Mesenteric fat pad (tissue), 1 donor: Measurements from ENCODE around the gene HGFAC. TPM values are rescaled to one million over a fixed set of nuclear protein-coding genes. Genes with fewer than 3 reads are reported as not detected.
"Not testable (repeated sequence)": the region's sequence is repeated elsewhere in the genome, so short reads cannot be mapped to it uniquely, and the experiment has no call there.

Experiments used
- DNase-seq: peaks from one replicate; pipeline ENCODE4 v3.0.0-alpha.2; 2020; ENCODE audit warnings: low spot score
- total RNA-seq: library from RNA; stranded (reverse); fragmentation: NEBNext Ultra II Directional; extraction: Animal tissue kit (Norgen Biotek cat#: 25700); gene quantifications from one replicate; pipeline ENCODE4 v1.2.1, GENCODE V29; 2021
- donor health status: DM: yes; HTN: yes; CAD: no.

The HGFAC gene
- total RNA-seq, 1 donor from 2014 or later: not detected

DNA sequence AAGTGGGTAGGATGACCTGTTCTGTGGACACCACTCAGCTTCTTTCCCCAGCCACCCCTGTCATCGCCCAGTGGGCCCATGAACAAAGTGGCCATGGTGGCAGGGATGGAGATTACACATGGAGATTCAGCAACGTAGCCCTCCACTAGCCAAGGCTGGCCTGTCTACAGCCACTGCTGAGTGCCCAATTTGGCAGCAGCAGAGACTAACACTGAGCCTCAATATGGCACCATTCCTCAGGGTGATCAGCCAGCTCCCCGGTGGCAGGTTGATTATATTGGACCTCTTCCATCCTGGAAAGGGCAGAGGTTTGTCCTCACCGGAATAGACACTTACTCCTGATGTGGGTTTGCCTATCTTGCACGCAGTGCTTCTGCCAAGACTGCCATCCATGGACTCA, 17.4 kb downstream of the HGFAC start:
- DNase-seq: not testable (repeated sequence)

DNA sequence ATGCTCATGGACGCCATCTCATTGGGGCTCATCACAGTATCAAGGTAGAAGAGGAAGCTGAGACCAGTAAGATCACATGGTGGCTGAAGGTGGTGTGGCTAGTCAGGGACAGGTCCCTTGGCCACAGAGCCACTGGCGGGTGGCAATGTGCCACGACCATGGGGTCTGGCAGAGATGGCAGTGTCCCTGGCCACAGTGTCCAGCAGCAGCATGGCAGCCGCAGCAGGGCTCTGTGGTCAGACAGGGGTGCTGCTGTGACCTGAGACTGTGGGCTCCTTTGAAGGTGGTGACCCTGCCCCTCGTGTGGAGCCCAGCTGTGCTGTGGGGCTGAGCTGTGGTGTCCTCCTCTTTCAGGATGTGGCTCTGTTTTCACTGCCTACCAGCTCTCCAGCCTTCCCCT, 19.2 kb downstream of the HGFAC start:
- no peak for DNase-seq

DNA sequence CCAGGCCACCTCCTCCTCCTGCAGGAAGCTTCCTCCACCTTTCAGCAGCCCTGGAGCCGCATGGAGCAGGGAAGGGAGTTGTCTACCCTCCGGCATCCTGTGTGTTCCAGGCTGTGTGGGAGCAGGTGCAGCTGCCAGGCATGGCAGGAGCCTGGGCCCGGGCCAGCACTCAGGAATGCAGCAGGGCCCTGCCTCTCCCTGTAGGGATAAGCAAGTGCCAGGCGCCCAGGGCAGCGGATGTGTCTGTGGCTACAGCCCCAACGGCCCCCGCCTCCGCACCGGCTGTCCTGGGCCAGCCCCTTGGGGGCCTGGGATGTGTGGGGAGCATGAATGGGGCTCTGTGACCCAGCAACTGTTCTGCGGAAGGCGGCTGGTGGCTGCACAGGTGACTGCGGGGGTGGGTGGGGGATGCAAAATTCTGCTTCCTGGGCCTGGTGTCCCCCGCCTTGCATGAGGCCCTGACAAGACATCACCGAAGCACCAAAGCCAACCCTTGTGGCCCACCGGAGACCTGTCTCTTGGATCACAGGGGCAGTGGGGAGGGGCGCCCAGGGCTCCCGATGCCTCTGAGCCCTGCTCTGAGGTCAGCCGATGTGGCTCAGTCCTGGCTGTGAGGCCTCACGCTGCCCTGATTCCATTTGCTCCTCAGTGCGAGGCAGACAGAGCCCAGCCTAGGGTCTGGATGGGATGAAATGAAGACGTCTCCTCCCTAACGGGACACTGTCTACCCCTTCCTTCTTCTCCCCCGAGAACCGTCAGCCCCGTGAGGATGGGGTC, 19.9 kb downstream of the HGFAC start:
- no peak for DNase-seq

DNA sequence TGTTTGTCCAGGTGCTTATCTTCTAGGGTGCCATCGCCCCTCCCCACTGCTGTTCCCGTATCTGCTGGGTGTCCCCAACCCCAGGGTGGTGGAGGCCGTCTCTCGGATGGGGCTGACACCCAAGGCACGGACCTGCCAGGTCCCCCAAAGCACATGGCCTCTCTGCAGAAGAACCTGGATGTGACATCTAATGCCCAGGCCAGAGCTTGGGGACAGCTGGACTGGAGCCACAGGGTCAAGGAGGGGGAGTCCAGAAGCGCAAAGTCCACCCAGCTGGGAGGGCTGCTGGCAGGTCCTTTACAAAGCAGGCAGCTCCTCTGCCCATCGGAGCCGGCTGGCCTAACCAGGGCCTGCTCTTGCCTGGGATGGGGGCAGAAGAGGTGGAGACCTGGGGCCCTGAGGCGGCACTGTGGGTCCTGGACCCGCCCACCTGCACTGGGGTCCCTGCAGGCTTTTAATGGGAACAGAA, 20.6 kb downstream of the HGFAC start:
- no peak for DNase-seq

DNA sequence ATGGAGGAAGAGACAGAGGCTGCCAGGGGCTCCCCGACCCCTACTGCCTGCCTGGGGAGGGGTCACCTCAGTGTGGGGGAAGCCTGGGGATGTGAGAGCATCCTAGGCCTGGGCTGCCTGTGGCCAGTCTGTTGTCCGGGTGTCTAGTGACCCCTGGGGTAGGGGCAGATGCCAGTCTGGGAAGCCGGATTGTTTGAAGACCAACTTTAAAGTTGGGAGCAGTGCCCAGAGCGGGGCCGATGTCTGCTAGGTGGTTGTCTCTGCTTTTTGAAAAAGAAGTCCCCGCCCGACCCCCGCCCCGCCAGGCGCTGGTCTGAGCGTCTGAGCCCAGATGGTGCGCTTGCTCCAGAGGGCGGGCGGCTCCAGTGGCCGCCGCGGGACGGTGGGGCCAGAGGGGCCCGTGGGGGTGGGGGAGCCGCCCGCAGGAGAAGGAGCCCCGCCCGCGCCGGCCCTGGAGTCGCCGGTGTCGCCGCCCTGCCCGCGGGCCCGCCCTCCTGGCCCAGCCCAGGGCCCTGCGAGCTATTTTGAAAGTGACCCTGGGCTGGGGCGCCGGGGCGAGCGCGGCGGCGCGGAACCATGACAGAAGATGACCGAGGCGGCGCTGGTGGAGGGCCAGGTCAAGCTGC, 21.1 kb downstream of the HGFAC start, which contains the start of gene DOK7:
Gene DOK7 (plus strand): TSS at position 517 of the 626 bp plus-strand sequence. CDS start 70 bp downstream, at position 587.
- DNase-seq: no peak

DNA sequence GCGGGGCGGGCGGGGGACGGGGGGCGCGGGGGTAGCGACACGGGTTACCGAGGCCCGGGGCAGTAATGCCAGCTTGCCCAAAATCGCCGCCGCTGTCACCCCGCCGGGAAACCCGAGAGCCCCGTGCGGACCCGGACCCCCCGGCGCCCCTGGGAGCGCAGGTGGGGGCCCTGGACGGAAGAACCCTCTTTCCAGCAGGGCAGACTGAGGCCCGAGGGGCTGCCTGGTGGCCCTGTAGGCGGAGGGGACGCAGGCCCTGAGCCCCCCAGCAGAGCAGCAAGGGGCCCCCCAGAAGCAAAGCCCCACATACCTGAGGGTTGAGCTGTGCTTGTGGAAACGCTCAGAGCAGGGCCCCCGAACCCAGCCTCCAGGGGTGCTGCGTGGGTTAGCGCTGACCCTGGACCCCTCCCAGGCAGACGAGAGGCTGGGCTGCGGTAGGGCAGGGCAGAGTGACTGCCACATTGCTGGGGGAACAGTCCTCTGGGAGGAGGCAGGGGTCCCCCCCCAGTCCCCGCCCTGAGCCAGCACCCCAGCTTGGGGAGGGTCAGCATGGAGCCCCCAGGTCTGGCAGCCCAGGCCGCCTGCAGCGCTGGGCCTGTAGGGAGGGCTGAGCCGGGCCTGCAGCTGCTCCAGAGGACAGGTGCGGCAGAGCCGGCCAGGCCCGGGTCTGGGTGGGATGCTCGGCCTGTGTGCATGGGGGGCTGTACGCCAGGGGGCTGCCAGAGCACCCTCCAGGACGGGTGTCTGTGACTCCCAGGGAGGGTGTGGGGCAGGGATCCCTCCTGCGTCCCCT, 22.0 kb downstream of the HGFAC start:
- no peak for DNase-seq

DNA sequence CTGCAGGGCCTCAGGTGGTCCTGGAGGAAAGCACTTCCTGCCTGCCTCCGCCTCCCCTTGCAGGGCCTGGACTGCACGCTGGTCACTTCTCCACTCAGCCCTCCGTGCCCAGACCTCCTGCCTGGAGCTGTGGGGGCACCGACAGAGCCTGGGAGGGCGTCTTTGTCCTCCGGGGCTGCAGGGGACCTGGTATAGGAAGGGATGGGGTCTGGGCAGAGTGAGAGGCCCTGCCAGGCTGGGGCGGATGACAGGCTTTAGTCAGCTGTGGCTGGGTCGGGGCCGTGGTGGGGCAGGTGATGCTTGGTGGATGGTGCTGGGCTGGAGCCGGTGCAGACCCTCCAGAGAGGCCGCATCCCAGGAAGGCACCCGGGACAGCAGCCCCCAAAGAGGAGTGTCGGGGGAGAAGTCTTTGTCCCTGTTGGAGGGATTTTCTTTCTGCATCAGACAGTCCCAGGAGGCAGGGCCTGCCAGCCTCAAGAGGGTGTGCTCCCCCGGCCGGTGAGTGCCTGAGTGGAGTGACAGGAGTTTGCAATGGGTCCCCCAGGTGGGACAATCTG, 22.7 kb downstream of the HGFAC start:
- no peak for DNase-seq

DNA sequence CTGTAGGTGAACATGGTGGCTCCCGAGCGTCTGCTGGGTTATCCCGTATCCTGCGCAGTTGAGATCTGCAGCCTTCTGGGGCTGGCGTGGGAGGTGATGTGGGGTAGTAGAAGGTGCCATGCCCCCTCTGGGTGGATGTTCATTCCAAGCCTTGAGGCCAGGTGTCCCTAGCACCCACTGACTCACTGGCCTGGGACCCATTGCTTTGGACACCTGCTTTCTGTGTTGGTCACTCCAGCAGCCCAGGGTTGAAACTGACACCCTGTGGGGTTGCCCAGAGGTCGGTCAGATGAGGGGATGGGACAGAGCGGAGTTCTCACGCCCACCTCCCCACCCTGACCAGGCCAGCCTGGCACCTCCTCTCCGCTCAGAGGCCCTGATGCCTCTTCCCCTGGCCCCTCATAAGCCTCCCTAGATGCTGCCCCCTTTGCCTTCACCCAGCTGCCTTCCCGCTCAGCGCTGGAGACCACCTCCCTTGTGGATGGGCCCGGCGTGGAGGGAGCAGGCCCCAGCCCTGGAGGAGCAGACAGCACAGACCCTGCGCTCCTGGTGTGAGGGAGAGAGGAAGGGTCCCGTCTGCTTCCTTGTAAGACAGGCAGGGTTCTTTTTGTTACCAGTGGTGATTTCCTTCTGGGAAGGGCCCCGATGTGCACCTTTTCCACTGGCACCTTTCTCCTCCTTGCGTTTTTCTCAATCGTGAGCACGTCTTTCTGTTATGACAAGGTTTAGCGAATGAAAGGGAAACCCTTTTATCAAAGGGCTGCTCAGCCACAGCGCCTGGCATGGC, 23.3 kb downstream of the HGFAC start:
- DNase-seq: no peak

DNA sequence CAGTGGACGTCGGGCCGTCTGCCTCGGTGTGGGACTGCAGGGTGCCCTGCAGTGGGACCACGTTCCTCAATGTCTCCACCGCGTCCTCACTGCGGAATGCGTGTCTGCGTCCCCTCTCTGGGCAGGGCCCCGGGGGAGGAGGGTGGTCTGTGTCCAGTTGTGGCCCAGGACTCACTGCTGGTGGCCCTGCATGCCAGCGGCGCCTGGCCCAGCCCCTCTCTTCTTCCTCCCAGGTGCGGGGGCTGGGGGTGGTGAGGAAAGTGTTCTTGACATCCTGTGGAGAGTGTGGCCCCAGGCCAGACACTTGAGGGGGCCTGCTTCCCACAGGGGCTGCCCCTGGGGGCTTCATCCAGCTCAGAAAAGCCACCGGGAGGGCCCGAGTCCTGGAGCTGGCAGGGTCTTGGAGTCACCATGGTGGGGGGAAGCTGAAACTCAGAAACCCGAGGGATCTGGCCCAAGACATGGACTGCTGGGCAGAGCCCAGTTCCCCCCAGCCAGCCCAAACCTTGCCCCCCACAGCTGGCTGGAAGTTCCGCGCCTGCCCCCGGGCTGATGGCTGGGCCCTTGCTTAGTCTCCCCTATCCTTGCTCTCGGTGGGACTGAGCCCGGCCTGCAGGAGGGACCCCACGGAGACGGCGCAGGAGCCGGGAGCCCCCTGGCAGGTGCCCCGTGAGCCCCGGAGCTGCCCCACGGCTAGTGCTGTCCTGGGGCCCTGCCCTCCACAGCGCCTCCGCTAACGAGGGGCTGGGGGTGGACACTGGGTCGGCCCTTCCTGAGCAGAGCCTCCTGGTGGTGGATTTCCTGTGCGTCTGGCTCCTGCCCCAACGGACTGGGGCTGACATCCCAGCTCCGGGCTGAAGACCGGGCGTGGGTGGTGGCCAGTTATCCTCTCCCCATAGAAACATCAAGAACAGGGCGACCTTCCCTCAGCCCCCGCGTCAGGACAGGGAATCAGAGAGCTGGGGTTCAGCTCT, 24.2 kb downstream of the HGFAC start:
- DNase-seq: no peak

DNA sequence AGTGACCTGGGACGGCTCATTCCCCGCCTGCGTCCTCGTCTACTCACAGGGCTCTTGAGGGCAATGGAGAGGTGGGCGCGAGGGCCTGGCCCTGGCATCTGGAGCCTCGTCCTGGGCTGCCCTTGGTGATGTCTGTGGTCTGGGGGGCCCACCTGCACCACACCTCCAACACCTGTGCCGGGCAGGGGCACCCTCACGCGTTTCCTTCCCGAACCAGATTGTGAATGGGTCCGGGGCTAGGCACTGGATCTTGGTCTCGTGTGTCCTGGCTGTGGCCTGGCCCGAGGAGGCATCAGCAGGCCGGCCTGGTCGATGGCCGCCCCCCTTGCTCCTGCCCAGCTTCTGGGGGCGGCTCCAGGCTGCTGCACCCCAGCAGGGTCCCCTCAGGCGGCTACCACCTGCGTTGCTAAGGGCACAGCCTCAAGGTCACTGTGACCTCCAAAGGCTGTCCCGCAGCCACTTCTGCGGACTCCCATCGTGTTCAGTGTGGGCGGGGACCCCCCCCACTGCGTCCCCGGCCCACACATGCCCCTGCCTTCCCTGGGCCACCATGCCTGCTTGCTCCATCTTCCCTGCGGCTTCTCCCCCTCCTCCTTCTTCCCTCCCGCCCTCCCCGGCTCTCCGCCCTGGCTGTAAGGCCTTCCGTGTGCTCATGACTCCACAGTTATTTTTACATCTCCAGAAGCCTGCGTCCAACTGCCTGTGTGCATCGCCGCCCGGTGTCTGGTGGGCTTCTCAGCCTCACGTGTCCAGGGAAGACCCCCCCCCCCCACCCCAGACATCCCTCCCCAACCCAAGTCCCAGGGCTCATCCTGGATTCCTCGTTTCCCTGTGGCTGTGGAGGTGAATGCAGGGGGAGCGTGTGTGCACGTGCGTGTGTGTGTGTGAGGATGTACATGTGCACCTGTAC, 25.2 kb downstream of the HGFAC start:
- no peak for DNase-seq

DNA sequence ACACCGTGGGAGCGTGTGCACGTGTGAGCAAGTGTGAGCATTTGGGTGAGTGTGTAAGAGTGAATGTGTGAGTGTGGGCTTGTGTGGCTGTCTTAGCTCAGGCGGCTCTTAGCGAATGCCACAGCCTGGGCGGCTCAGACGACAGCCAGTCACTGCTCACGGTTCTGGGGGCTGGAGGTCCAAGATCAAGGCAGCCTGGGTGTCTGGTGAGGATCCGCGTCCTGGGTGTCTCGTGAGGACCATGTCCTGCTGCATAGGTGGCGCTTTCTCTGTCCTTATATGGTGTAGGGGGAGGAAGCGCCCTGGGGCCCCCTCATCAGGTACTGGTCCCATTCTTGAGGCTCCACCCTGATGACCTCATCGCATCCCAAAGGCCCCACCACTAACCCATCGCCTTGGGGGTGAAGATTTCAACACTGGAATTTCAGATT, 25.8 kb downstream of the HGFAC start:
- no peak for DNase-seq

DNA sequence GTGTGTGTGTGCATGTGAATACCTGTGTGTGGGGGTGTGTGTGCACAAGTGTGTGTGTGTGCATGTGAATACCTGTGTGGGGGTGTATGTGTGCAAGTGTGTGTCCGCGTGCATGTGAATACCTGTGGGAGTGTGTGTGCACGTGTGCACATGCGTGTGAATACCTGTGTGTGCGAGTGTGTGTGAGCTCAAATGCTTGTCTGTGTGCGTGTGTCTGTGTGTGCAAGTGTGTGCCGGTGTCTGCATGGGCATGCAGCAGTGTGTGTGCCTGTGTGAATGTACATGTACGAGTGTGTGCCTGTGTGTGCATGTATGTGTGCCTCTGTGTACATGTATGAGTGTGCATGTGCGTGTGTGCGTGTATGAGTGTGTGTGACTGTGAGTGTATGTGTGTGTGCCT, 26.4 kb downstream of the HGFAC start:
- no peak for DNase-seq

DNA sequence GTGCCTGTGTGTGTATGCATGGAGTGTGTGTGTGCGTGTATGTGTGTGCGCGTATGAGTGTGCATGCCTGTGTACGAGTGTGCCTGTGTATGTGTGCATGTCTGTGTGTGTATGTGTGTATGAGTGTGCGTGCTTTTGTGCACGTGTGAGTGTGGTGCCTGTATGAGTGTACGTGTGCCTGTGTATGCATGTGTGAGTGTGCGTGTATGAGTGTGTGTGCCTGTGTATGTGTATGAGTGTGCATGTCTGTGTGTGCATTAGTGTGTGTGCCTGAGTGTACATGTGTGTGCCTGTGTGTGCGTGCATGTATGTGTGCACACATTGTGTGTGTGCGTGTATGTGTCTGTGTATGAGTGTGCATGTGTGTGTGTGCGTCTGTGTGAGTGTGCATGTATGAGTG, 27.0 kb downstream of the HGFAC start:
- DNase-seq: no peak

DNA sequence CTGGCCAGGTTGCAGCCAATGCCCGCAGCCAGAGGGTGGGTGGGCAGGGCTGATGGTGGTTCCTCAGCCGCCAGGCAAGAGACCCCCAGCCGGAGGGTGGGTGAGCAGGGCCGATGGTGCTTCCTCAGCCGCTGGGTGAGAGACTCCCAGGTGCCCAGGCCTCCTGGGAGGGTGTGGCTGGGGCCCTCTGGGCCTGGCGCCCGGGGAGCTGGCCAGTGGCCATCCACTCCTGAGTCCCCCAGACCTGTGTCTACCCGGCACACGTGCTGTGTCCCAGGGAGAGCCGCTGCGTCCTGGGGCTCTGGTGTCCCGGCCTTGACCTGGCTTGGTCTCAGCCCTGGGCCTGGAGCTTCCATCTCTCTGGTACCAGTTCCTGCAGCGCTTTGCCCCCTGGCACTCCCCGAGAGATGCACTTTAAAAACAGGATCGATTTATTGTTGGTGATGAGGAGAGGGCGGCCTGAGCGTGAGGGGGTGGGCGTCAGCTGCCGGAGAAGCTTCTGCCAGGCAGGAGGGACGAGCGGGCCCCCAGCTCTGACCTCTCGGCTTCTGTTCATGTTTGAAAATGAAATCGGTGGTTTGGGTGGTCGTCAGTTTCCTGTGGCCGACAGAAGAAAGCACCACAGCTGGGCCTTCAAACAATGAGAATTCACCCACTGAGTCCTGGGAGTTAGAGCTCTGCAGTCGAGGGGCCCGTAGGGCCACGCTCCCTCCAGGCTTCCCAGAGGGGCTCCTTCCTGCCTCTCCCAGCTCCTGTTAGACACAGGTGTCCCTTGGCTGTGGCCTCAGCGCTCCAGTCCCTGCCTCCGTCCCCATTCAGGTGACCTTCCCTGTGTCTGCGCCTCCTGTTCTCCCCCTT, 27.8 kb downstream of the HGFAC start:
- no peak for DNase-seq

DNA sequence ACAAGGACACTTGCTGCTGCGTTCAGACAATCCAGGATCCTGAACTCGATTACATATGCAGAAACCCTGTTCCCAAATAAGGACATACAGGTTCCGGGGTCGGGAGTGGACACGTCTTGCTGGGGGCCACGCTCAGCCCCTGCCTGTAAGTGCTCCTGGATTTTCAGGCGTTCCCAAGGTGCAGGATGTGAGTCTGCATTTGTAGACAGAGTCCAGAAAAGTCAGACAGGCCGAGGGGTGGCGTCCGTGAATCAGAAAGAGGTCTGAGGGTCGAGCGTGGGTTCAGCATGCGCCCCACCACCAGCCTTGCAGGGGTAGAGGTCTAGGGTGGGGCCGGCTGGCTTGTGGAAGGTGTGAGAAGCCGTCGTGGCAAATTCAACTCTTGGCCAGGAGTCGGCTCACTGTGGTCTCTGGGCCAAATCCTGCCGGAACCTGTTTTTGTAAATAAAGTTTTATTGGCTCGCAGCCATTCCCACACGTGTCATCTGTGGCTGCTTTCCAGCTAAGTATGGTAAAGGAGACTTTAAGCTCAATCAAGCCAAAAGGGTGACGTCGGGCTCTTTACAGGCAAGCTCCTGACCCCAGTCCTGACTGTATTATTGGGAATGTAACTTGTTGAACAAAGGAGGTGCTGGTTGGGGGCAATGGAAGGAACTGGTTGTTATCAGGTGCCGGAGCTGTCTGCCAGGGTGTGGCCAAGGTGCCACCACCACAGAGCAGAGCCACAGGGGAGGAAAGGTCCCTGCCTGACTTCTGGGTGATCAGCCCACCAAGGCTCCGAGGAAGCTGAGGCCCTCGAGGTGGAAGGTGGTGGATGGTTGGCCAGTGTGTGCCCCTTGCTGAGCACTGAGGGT, 28.7 kb downstream of the HGFAC start:
- DNase-seq: no peak

DNA sequence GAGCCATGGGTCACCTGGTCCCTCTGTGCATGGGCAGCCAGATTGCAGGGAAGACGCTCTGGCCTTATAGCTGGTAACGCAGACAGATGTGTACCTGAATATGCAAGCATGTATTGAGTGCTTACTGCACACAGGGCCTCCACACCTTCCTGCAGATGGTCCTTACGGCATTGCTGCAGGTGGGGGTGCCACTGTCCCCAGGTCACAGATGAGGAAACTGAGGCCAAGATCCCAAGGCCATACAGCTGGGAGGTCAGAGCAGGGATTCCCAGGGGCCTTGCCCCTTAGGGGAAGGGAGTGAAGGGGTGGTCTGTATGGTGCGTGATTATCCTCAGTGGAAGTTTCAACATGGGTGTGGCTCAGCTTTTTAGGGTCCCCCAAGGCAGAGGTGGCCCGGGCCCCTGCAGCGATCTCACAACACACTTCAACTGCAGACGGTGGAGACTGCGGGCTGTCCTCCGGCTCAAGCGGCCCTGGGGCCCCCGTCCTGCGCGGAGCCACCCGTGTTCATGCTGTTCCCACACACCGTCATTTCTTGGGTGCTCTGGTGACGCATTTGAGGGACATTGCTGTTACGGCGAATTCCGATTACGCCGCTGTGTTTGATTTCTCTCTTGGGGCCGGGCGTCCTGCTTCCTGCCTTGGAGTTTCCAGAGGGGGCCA, 29.5 kb downstream of the HGFAC start:
- no peak for DNase-seq
